ENCODE data around the gene RAPGEF6. TPM values are rescaled to one million over a fixed set of nuclear protein-coding genes. Genes with fewer than 3 reads are reported as not detected.
"Not testable (repeated sequence)": the region's sequence is repeated elsewhere in the genome, so short reads cannot be mapped to it uniquely, and the experiment has no call there.

The RAPGEF6 gene
- total RNA-seq, 3 donors from 2014 or later, result 23.6 to 26.8 (median 26.6) TPM

GRCh38 chr5:131387255-131387654 lies 247.8 kb downstream of the RAPGEF6 start:
- peaks cover 91% of the 10 kb centered on the region for H3K4me1 Mint-ChIP-seq (ENCODE audit: low read depth)
- H3K36me3 Mint-ChIP-seq (ENCODE audit: insufficient read depth), result peaks cover 48% of the 10 kb centered on the region
- no peak overlapping the region for H3K4me3 Mint-ChIP-seq
- no peaks in the 10 kb centered on the region for H3K27me3 Mint-ChIP-seq (ENCODE audit: low read depth)
- no peak for DNase-seq
- no peak for ATAC-seq
- no peaks in the 10 kb centered on the region for H3K9me3 Mint-ChIP-seq

DNA sequence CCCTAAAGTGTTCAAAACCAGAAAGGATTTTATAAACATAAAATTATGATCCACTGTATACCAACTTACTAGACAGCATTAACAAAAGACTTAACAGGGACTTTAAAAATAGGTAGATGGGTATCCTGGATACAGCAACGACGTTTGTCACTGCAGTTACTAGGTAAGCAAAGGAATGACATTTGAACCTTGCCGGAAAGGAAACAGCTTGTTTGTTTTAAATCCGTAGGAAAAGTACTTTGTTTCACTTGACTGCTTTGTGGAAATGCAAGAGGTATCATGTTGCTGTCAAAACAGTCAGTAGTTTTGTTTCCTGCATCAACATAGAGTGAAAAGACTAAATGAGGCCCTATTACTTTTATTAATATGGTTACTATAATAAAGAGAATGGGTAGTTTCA lies 248.2 kb downstream of the RAPGEF6 start:
- H3K9me3 Mint-ChIP-seq, result peaks cover under 1% of the 10 kb centered on the region
- H3K4me3 Mint-ChIP-seq, result no peak overlapping the region
- ATAC-seq (no peak), DNase-seq (no peak)
- H3K27me3 Mint-ChIP-seq (ENCODE audit: low read depth), result no peaks in the 10 kb centered on the region
- peaks cover 91% of the 10 kb centered on the region for H3K4me1 Mint-ChIP-seq (ENCODE audit: low read depth)
- peaks cover 44% of the 10 kb centered on the region for H3K36me3 Mint-ChIP-seq (ENCODE audit: insufficient read depth)

DNA sequence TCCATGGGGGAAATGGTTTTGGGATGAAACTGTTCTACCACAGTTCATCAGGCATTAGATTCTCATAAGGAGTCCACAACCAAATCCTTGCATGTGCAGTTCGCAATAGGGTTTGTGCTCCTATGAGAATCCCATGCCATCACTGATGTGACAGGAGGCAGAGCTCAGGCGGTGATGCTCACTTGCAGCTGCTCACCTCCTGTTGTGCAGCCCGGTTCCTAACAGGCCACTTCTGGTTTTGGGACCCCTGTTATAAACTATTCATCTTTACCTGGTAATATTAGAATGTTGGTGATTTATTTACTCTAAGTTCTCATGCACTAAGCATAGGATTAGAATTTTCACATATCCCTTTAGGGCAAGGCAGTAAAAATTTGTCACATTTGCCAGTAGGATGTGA lies 248.9 kb downstream of the RAPGEF6 start:
- peaks cover 94% of the 10 kb centered on the region for H3K4me1 Mint-ChIP-seq (ENCODE audit: low read depth)
- H3K9me3 Mint-ChIP-seq, result peaks cover 4% of the 10 kb centered on the region
- no peaks in the 10 kb centered on the region for H3K27me3 Mint-ChIP-seq (ENCODE audit: low read depth)
- no peak overlapping the region for H3K4me3 Mint-ChIP-seq
- no peak for DNase-seq
- H3K36me3 Mint-ChIP-seq (ENCODE audit: insufficient read depth), result peaks cover 45% of the 10 kb centered on the region
- ATAC-seq, result no peak

DNA sequence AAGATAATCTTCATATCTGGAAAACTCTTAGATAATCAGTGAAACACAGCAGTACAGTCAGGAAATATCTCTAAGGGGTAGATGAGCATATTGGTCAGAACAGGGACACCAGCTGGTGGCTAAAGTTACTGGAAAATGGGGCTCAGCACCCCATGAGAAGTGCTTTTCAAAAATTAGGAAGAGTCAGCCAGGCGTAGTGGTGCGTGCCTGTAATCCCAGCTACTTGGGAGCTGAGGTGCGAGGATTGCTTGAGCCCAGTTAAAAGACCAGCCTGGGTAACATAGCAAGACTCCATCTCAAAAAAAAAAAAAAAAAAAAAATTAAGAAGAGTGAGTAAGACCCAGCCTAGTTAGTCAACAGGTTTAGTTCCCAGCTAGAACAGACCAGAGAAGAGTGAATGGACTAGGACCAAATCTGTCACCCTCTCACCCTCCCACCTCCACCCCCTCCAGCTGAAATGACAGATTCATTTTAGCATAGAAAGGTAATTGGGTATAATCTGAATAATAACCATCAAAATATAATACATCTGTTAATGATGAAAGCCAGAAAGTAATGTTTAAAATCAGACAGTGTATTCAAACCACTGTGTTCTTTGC lies 250.3 kb downstream of the RAPGEF6 start:
- peak overlapping the region; percentile 27 for H3K4me3 Mint-ChIP-seq
- DNase-seq, result peak; percentile 42
- no peaks in the 10 kb centered on the region for H3K27me3 Mint-ChIP-seq (ENCODE audit: low read depth)
- H3K36me3 Mint-ChIP-seq (ENCODE audit: insufficient read depth), result peaks cover 41% of the 10 kb centered on the region
- H3K4me1 Mint-ChIP-seq (ENCODE audit: low read depth), result peaks cover 93% of the 10 kb centered on the region
- peak; percentile 46 to 62 for ATAC-seq
- H3K9me3 Mint-ChIP-seq, result peaks cover 4% of the 10 kb centered on the region

- DNase-seq (no peak), ATAC-seq (no peak)
- peak overlapping the region; percentile 27 for H3K4me3 Mint-ChIP-seq
Measured at GRCh38 chr5:131384173-131384572, 250.9 kb downstream of the RAPGEF6 start.

DNA sequence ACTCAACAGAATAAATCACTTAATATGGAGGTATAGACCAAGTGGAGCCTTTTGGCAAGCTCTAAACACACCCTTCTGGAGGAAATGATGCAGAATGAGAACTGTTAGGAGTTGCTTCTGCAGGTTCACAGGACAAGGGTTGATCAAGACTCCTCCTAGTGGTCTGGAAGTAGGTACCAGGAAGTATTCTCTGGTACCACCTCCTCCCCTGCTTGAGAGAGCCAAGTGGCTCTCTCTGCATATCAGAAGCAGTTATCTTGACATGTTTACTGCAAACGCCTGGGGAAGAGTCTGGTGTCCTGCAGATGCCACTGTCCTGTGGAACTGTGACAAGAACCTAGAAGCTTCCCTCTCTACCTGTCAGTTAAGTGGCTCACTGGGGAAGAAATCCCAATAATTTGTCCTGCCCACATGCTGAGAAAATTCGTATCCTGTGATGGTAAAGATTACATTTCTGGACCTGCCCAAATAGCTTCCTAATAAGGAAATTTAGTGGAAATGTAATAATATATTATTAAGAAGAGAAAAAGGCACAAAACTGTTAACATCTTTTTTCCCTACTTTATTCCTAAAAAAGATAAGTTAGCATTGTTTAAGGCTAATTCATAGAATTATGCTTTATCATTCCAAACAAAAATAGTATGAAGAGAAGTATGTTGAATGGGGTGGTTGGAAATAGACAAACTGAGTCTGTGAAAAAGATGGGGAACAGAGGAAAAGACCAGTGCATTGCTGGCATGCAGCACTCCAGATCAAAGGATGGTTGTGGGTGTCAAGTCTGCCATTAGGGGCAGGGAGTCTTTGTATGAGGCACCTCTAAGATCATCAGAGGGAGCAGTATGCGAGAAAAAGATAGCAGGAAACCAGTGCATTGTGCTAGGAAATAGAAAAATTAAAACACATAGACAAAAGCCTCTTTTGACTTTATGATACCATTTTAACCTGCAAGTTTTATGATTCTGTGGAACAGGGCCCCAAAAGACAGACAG lies 252.3 kb downstream of the RAPGEF6 start:
- peaks cover 4% of the 10 kb centered on the region for H3K9me3 Mint-ChIP-seq
- H3K4me1 Mint-ChIP-seq (ENCODE audit: low read depth), result peaks cover 92% of the 10 kb centered on the region
- peaks cover 34% of the 10 kb centered on the region for H3K36me3 Mint-ChIP-seq (ENCODE audit: insufficient read depth)
- no peaks in the 10 kb centered on the region for H3K27me3 Mint-ChIP-seq (ENCODE audit: low read depth)
- H3K4me3 Mint-ChIP-seq, result peak overlapping the region; percentile 55
- peak; percentile 33 for DNase-seq
- ATAC-seq, result peak; percentile 51 to 52

More at GRCh38 chr5:131384173-131384572, 250.9 kb downstream of the RAPGEF6 start:
- Mint-ChIP-seq H3K36me3 (ENCODE audit: insufficient read depth) (peaks cover 40% of the 10 kb centered on the region), H3K27me3 (ENCODE audit: low read depth) (no peaks in the 10 kb centered on the region), H3K4me1 (ENCODE audit: low read depth) (peaks cover 93% of the 10 kb centered on the region), H3K9me3 (peaks cover 4% of the 10 kb centered on the region)

DNA sequence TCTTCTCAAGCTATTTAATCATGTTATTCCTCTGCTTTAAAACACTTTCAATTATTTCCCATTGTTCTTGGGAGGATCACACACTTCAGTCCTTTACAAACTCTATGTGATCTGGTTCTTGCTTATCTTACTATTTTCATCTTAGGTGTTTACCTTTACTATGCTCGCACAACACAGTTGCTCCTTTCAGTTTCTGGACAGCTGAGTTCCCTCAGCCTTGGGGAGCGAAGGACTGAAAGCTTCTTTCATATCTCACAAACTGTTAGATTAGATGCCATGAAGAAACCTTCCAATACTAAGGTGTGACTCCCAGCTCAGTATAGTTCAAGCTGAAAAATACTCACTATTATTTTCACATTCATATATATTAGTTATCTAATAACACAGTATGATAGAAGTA lies 253.3 kb downstream of the RAPGEF6 start:
- Mint-ChIP-seq H3K36me3 (ENCODE audit: insufficient read depth) (peaks cover 31% of the 10 kb centered on the region), H3K9me3 (peaks cover 4% of the 10 kb centered on the region), H3K27me3 (ENCODE audit: low read depth) (no peaks in the 10 kb centered on the region), H3K4me3 (peak overlapping the region; percentile 62), H3K4me1 (ENCODE audit: low read depth) (peaks cover 93% of the 10 kb centered on the region)
- no peak for DNase-seq
- peak; percentile 12 for ATAC-seq

DNA sequence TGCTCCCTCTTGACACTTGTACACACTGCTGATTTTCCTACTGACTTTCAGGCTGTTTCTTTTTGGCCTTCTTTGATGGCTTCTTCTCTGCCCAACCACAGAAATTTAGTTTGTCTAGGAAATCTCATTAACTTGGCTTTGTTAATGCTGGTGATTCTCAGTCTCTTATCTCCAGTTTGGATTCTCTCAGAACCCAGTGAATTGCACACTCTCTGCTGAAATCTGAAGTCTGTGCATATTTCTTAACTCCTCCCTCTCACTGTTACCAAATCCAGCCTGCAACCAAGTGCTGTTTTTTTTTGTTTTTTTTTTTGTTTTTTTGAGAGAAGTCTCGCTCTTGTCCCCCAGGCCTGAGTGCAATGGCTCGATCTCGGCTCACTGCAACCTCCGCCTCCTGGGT lies 254.0 kb downstream of the RAPGEF6 start:
- ATAC-seq (no peak), DNase-seq (no peak)
- no peaks in the 10 kb centered on the region for H3K27me3 Mint-ChIP-seq (ENCODE audit: low read depth)
- H3K4me1 Mint-ChIP-seq (ENCODE audit: low read depth), result peaks cover 93% of the 10 kb centered on the region
- peak overlapping the region; percentile 46 for H3K4me3 Mint-ChIP-seq
- peaks cover 4% of the 10 kb centered on the region for H3K9me3 Mint-ChIP-seq
- H3K36me3 Mint-ChIP-seq (ENCODE audit: insufficient read depth), result peaks cover 29% of the 10 kb centered on the region

GRCh38 chr5:131380238-131380637 lies 254.8 kb downstream of the RAPGEF6 start:
- Mint-ChIP-seq H3K36me3 (ENCODE audit: insufficient read depth) (peaks cover 23% of the 10 kb centered on the region), H3K4me1 (ENCODE audit: low read depth) (peaks cover 93% of the 10 kb centered on the region)
- H3K27me3 Mint-ChIP-seq (ENCODE audit: low read depth); H3K4me3 Mint-ChIP-seq; DNase-seq; ATAC-seq; H3K9me3 Mint-ChIP-seq: not testable (repeated sequence)

DNA sequence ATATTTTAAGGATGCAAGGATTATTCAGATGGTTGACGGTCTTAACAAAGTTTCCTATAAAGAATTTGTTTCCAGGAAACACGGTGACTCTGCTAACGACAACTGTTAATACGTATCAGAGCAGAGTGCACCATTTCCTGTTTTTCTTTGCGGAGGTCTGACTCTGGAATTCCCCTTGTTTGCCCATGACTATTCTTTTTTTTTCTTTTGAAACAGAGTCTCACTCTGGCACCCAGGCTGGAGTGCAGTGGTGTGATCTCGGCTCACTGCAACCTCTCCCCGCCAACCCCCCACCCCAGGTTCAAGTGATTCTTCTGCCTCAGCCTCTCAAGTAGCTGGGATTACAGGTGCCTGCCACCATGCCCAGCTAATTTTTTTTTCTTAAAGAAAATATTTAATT lies 255.3 kb downstream of the RAPGEF6 start:
- peaks cover 19% of the 10 kb centered on the region for H3K36me3 Mint-ChIP-seq (ENCODE audit: insufficient read depth)
- no peaks in the 10 kb centered on the region for H3K27me3 Mint-ChIP-seq (ENCODE audit: low read depth)
- H3K4me1 Mint-ChIP-seq (ENCODE audit: low read depth), result peaks cover 94% of the 10 kb centered on the region
- peak; percentile 63 to 65 for ATAC-seq
- peak overlapping the region; percentile 33 for H3K4me3 Mint-ChIP-seq
- peaks cover 4% of the 10 kb centered on the region for H3K9me3 Mint-ChIP-seq
- peak; percentile 66 for DNase-seq

GRCh38 chr5:131378721-131379541 lies 256.1 kb downstream of the RAPGEF6 start:
- Mint-ChIP-seq H3K4me1 (ENCODE audit: low read depth) (peaks cover 91% of the 10 kb centered on the region), H3K9me3 (peaks cover 4% of the 10 kb centered on the region), H3K36me3 (ENCODE audit: insufficient read depth) (peaks cover 20% of the 10 kb centered on the region), H3K27me3 (ENCODE audit: low read depth) (no peaks in the 10 kb centered on the region), H3K4me3 (peak overlapping the region; percentile 0)
- no peak for DNase-seq
- ATAC-seq, result peak; percentile 19

GRCh38 chr5:131377785-131378325 lies 257.2 kb downstream of the RAPGEF6 start:
- H3K36me3 Mint-ChIP-seq (ENCODE audit: insufficient read depth), result peaks cover 29% of the 10 kb centered on the region
- peaks cover 91% of the 10 kb centered on the region for H3K4me1 Mint-ChIP-seq (ENCODE audit: low read depth)
- H3K4me3 Mint-ChIP-seq, result no peak overlapping the region
- H3K27me3 Mint-ChIP-seq (ENCODE audit: low read depth), result no peaks in the 10 kb centered on the region
- peaks cover 4% of the 10 kb centered on the region for H3K9me3 Mint-ChIP-seq
- DNase-seq, result no peak
- ATAC-seq, result no peak

DNA sequence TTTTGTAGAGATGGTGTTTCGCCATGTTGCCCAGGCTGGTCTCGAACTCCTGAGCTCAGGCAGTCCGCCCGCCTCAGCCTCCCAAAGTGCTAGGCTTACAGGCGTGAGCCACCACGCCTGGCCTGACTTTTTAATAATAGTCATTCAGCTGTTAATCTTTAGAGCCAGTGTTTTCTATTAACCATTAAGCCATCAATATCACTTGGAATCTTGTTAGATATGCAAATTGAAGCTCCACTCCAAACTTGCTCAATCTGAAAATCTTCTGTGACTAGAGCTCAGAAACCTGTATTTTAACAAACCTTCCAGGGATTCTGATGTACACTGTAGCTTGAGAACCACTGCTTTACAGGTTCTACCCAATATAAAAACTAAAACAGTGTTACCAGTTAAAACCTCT lies 257.7 kb downstream of the RAPGEF6 start:
- ATAC-seq, result no peak
- Mint-ChIP-seq H3K4me1 (ENCODE audit: low read depth) (peaks cover 90% of the 10 kb centered on the region), H3K27me3 (ENCODE audit: low read depth) (no peaks in the 10 kb centered on the region), H3K4me3 (no peak overlapping the region), H3K9me3 (peaks cover 4% of the 10 kb centered on the region), H3K36me3 (ENCODE audit: insufficient read depth) (peaks cover 29% of the 10 kb centered on the region)
- DNase-seq, result no peak

- H3K9me3 Mint-ChIP-seq, result no peaks in the 10 kb centered on the region
- ATAC-seq, result peak in 1 of 2 donors; percentile 22
- DNase-seq, result no peak
- no peaks in the 10 kb centered on the region for H3K27me3 Mint-ChIP-seq (ENCODE audit: low read depth)
- H3K4me1 Mint-ChIP-seq (ENCODE audit: low read depth), result peaks cover 91% of the 10 kb centered on the region
- H3K4me3 Mint-ChIP-seq, result peak overlapping the region; percentile 9
- peaks cover 23% of the 10 kb centered on the region for H3K36me3 Mint-ChIP-seq (ENCODE audit: insufficient read depth)
Measured at GRCh38 chr5:131375351-131375750, 259.7 kb downstream of the RAPGEF6 start.

All from activated T-cell treated with anti-CD3 and anti-CD28 coated beads, Interleukin-2, amount 50 U/mL, for 4 hours (primary cell).